ENCODE data around the gene ZNF484. TPM values are rescaled to one million over a fixed set of nuclear protein-coding genes. Genes with fewer than 3 reads are reported as not detected.
A peak's percentile ranks its signal among the peaks of the same experiment; 100 is the strongest.
"Not testable (repeated sequence)": the region's sequence is repeated elsewhere in the genome, so short reads cannot be mapped to it uniquely, and the experiment has no call there.

The ZNF484 gene
- total RNA-seq, 1 donor = 36.4 TPM

- Histone ChIP-seq H3K4me1 (ENCODE audit: insufficient read depth, low read length) (no peaks in the 10 kb centered on the region), H3K27me3 (ENCODE audit: insufficient read depth, low read length) (peaks cover 44% of the 10 kb centered on the region), H3K4me3 (ENCODE audit: low read length) (no peak overlapping the region), H3K9me3 (ENCODE audit: low read depth, low read length) (no peaks in the 10 kb centered on the region)
Measured at GRCh38 chr9:92820964-92821363, 56.9 kb downstream of the ZNF484 start.

- not testable (repeated sequence) for H3K4me3 ChIP-seq (ENCODE audit: low read length); H3K4me1 ChIP-seq (ENCODE audit: insufficient read depth, low read length); H3K9me3 ChIP-seq (ENCODE audit: low read depth, low read length)
- peaks cover 51% of the 10 kb centered on the region for H3K27me3 ChIP-seq (ENCODE audit: insufficient read depth, low read length)
Measured at GRCh38 chr9:92819898-92820297, 57.9 kb downstream of the ZNF484 start.

GRCh38 chr9:92809629-92810326, 68.1 kb downstream of the ZNF484 start:
- Histone ChIP-seq H3K27me3 (ENCODE audit: insufficient read depth, low read length) (peaks cover 95% of the 10 kb centered on the region), H3K4me1 (ENCODE audit: insufficient read depth, low read length) (peaks cover 28% of the 10 kb centered on the region)
- not testable (repeated sequence) for H3K9me3 ChIP-seq (ENCODE audit: low read depth, low read length); H3K4me3 ChIP-seq (ENCODE audit: low read length)

DNA sequence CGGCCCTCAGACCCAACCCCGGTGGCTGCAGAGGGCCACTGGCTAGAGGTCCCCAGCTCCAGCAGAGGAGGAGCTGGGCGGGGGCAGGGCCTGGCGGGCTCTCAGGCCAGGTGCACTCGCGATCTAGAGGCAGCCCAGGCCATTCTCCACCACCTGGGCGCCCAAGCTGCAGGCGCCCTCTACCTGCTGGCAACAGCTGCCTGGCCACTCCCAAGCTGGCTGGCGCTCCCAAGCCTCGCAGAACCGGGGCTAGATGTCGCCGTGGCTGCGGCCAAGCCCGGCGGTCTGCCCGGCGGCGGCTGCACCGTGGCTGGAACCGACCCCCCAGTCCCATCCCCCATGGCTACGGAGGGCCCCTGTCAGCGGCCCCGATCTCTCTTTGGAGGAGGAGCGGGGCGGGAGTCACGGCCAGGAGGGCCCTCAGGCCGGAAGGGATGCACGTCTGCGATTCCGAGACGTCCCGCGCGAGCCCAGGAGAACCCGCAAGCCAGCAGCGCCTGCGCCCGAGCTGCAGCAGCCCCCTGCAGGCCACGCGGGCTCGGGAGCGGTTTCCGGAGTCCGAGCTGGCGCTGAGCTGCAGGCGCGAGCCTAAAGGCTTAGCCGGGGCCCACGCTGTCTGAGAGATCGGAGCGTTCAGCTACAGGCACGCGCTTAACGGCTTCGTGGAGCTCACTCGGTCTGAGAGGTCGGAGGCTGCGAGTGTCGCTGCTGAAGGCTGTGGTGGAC, 68.9 kb downstream of the ZNF484 start:
- Histone ChIP-seq H3K4me1 (ENCODE audit: insufficient read depth, low read length) (peaks cover 28% of the 10 kb centered on the region), H3K27me3 (ENCODE audit: insufficient read depth, low read length) (peaks cover 95% of the 10 kb centered on the region), H3K9me3 (ENCODE audit: low read depth, low read length) (no peaks in the 10 kb centered on the region), H3K4me3 (ENCODE audit: low read length) (peak overlapping the region; percentile 18)

GRCh38 chr9:92807757-92808725, 69.8 kb downstream of the ZNF484 start:
- Histone ChIP-seq H3K9me3 (ENCODE audit: low read depth, low read length) (no peaks in the 10 kb centered on the region), H3K4me3 (ENCODE audit: low read length) (no peak overlapping the region), H3K4me1 (ENCODE audit: insufficient read depth, low read length) (peaks cover 28% of the 10 kb centered on the region), H3K27me3 (ENCODE audit: insufficient read depth, low read length) (peaks cover 90% of the 10 kb centered on the region)

DNA sequence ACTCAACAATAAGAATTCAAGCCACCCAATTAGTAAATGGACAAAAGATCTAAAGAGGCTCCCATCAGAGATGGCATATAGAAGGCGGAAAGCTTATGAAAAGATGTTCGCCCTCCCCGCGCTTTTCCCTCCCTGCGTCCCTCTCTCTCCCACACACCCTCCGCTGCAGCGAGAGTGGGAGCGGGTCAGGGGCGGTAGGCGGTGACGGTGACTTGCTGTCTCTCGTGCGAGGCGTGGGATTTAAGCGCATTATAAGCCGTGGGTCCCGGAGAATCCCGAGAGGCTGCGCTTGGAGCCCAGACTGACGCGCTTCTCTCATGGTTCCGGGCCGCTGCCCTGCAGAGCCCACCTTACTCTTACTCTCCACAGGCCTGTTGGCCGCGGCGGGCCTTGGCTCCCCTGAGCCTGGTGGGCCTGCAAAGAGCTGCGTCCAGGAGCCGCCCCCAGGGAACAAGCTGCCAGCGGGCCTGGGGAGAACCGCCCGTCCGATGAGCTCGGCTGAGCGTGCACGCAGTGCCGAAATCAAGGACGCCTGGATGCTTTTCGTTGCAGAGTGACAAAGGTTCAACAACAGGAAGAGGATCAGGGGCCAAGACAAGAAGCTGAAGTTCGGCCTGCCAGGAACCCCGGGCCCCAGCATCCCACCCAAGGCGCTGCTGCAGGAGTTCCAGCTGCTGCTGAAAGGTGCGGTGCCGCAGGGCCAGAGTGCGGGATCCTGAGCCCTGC, 70.6 kb downstream of the ZNF484 start:
- Histone ChIP-seq H3K27me3 (ENCODE audit: insufficient read depth, low read length) (peaks cover 81% of the 10 kb centered on the region), H3K9me3 (ENCODE audit: low read depth, low read length) (no peaks in the 10 kb centered on the region), H3K4me3 (ENCODE audit: low read length) (no peak overlapping the region), H3K4me1 (ENCODE audit: insufficient read depth, low read length) (peaks cover 28% of the 10 kb centered on the region)

- H3K4me1 ChIP-seq (ENCODE audit: insufficient read depth, low read length) = peaks cover 27% of the 10 kb centered on the region
- H3K27me3 ChIP-seq (ENCODE audit: insufficient read depth, low read length) = peaks cover 62% of the 10 kb centered on the region
- no peaks in the 10 kb centered on the region for H3K9me3 ChIP-seq (ENCODE audit: low read depth, low read length)
- no peak overlapping the region for H3K4me3 ChIP-seq (ENCODE audit: low read length)
Measured at GRCh38 chr9:92804727-92805126, 73.1 kb downstream of the ZNF484 start.

GRCh38 chr9:92798358-92798757, 79.5 kb downstream of the ZNF484 start:
- Histone ChIP-seq H3K4me3 (ENCODE audit: low read length) (no peak overlapping the region), H3K27me3 (ENCODE audit: insufficient read depth, low read length) (peaks cover 10% of the 10 kb centered on the region), H3K9me3 (ENCODE audit: low read depth, low read length) (no peaks in the 10 kb centered on the region), H3K4me1 (ENCODE audit: insufficient read depth, low read length) (no peaks in the 10 kb centered on the region)

DNA sequence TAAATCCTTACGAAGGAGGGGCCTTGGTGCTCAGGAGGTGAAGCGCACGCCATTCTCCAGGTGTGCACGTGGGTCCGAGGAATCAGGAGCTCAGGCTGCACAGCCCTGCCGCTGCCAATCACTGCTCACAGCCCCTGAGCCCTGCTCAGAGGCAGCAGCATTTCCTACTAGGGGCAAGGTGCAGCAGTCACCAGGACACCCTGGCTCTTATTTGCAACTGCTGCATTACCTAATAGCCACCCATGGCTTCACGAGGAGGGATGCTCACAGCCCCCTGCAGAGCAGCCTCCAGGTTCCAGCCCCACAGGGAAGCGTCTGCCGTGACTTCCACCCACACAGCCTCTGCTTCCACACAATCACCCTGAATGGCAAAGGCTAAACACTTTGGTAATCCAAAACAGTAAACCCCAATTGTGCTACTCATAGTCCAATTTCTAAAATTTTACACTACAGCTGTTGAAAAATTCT, 81.5 kb downstream of the ZNF484 start:
- H3K9me3 ChIP-seq (ENCODE audit: low read depth, low read length); H3K4me3 ChIP-seq (ENCODE audit: low read length); H3K4me1 ChIP-seq (ENCODE audit: insufficient read depth, low read length); H3K27me3 ChIP-seq (ENCODE audit: insufficient read depth, low read length): not testable (repeated sequence)

DNA sequence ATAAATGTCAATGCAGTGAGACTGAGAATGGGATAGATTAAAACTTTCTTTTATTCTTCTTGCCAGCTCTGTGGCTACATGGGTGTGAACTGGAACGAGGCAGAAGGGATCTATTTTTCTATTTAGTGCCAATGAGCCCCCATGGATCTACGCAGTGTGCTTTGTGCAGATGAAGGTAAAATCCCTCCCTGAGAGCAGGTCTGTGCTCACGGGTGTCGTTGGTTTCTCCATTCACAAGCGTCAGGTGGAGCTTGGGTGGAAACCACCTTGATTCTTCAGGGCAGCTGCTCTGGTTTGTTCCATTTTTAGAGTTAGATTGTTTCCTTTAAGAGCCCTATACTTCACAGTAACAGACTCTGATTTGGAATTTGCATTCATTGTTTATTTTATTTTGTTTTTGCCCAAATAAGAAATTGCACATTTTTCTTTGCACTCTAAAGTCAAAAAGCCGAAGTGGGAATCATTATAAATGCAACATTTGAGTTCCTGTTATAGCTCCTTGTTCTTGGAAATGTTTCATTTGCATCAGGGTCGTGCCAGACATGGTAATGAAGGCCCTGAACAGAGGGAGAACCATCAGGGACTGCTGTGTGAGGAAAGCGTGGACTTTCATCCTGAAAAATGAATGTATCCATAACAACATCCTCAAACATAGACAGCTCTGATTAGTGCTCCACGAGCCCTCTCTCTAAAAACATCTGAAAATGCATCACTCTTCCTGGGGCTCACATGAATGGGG, 82.1 kb downstream of the ZNF484 start:
- Histone ChIP-seq H3K4me3 (ENCODE audit: low read length) (no peak overlapping the region), H3K9me3 (ENCODE audit: low read depth, low read length) (no peaks in the 10 kb centered on the region), H3K27me3 (ENCODE audit: insufficient read depth, low read length) (peaks cover 7% of the 10 kb centered on the region), H3K4me1 (ENCODE audit: insufficient read depth, low read length) (peaks cover 4% of the 10 kb centered on the region)

Other genes starting within 250 kb of the ZNF484 start
- 4.7 TPM for gene IPPK, start 207.9 kb downstream of the ZNF484 start, total RNA-seq
- gene BICD2, start 113.2 kb downstream of the ZNF484 start, total RNA-seq = 27.9 TPM
- 55.7 TPM for gene FGD3, start 69.5 kb upstream of the ZNF484 start, total RNA-seq
- gene SUSD3, start 180.7 kb upstream of the ZNF484 start, total RNA-seq = 11.0 TPM
- gene CARD19, start 218.2 kb upstream of the ZNF484 start, total RNA-seq = 117 TPM

All from mononuclear cell (primary cell).